SK-N-DZ (cell line): ENCODE data around the gene FAIM2. TPM values are rescaled to one million over a fixed set of nuclear protein-coding genes. Genes with fewer than 3 reads are reported as not detected.

ENCODE experiments used
- DNase-seq: peaks from one replicate; pipeline ENCODE4 v3.0.0-alpha.2; 2015; ENCODE audit warnings: low spot score
- polyA plus RNA-seq, 2 experiments: library from polyadenylated mRNA; depleted of rRNA; stranded (reverse); fragments of >200 nt; gene quantifications; 2 replicates each; pipeline ENCODE4 v1.2.3, GENCODE V29; 2014

The FAIM2 gene
- polyA plus RNA-seq (2014; cell fraction: cytosol; rRNA removed) = 39.4 and 53.6 TPM in 2 replicates
- polyA plus RNA-seq (2014; cell fraction: nucleus; rRNA removed) = 19.5 and 37.3 TPM in 2 replicates

DNA sequence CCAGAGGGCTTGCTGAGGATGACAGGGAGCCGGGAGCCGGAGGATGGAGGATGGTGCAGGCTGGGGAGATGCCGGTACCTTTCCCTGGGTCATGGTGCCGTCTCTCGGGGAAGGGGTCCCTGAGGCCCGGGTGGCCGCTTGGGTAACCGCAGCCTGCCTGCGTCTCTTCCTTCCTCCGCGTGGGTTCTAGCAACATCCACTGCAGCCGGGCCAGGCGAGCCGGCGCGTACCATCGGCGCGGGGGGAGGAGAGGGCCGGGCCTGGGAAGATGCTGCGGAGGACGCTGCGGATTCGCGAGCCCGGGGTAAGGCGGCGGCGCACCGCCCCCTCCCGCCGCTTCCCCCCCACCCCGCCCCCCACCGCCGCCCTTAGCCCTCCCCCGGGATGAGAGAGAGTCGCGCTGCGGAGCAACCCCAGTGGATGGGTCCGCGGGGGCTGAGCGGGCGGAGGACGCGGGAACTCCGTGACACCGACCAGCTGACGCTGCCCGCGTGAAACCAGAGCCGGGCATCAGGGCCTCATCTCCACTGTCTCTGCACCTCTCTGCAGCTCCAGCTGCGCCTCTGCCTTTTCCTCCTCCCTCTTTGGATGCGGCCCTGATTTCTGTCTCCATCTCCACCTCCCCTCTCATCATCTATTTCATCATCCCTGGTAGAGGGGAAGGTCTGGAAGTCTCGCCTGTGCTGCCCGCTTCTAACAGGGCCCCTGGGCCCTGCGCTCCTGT lies at the start of gene FAIM2:
Gene FAIM2 (minus strand): TSS at position 201 of the 724 bp plus-strand sequence. CDS start 108 bp downstream, at position 93.
- peak; percentile 90 for DNase-seq

DNA sequence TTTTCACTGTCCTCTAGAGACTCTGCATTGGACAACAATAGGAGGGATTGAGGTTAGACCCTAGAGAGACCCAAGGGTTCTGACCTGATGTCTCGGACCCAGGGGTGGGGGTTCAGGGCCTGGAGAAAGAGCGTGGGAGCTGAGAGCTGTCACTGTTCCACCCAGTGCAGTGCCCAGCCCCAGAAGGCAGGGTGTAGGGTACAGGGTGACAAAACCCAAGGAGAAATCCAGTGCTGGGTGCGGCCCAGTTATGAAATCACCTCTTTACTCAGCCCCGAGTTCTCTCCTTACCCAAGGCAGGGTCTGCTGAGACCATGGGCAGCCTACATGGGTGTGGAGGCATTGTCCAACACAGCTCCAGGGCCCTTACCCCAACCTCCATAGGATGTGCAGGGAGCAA lies 49.5 kb upstream of the FAIM2 start:
- DNase-seq = no peak

DNA sequence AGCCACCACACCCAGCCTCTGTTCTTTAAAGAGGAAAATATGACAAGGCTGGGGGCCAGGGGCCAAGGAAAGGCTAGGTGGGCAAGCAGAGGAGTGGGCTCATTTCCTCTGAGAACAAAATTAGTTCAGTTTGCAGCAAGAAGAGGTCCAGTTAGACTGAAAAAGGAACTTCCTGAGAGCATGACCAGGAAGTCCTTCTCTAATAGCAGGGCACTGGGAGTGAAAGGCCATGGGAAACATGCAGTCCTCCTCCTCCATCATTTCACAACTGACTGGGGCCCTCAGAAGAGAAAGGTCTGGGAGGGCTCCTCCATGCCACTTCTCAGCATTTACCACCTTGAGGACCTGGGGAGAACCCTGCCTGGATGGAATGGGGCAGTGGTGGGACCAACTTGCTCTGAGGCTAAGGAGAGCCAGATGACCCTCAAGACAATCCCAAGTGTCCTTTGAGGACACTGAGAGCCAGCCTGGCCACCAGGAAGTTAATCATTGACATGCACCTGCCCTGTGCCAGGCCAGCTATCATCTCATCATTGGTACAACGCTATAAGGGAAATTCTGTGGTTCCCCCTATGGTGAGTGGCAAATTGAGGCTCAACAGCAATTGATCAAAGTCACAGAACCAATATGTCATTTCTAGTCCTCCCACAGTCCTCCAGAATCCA lies 48.8 kb upstream of the FAIM2 start:
- no peak for DNase-seq

DNA sequence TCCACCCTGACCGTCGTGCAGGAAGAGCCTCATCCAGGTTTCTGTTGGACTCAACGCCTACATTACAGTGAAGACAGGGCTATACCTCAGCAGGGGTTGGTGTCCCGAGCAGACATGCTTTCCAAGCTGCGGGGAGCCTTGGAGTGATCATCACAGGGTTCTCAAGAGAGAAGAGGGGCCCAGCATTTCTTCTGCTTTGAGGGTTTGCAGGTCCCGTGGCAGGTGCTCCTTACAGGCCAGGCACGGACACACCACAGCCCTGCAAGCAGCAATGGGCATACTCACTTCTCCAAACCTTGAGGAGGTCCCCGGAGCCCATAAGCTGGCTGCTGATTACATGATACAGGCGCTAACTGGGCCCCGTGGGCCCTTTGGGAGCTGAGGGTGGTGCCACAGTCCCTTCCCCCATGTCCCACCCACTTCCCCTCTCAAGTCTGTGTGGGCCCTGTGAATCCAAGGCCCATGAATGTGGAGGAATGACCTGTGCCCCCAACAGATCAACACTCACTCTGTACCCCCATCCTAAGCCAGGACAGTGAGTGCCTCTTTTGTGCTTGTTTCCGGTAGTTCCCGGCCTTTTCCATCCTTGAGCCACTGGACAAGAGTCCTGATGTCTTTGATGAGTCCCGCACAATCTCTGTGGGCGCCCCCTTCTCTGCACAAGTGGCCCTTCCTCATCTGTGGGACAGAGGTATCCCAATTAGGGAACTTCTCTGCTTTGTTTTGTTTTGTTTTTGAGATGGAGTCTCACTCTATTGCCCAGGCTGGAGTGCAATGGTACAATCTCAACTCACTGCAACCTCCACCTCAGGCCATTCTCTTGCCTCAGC lies 47.9 kb upstream of the FAIM2 start:
- DNase-seq = no peak

DNA sequence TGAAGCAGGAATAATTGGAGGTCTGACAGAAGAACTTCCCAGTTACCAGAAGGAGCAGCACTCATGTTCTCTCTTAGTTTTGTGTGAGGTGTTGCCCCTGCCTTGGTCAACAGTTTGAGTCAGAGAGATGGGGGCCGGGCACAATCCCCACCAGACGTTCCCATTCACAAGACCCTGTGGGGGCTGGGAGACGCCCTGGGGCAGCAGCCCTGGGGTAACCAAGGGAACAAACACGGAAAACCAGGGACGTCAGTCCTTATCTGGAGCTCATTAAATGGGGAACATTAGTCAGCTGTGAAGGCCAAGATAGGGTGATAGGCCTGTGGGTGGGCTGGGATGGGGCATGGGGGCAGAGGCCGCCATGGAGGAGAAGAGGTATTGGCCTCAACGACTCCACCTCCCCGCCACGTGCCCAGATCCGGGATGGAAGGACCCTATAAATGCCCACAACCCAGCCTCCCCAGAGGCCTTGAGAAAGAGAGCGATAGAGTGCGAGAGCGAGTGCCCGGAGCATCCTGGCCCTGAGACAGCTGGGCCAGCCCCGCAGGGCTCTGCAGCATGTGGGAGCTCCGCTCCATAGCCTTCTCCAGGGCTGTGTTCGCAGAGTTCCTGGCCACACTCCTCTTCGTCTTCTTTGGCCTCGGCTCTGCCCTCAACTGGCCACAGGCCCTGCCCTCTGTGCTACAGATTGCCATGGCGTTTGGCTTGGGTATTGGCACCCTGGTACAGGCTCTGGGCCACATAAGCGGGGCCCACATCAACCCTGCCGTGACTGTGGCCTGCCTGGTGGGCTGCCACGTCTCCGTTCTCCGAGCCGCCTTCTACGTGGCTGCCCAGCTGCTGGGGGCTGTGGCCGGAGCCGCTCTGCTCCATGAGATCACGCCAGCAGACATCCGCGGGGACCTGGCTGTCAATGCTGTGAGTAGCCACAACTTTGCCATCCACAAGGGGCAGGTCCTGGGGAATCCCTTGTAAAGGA lies 46.9 kb upstream of the FAIM2 start, which contains the start of gene AQP2:
Gene AQP2 (plus strand): TSS at position 465 of the 979 bp plus-strand sequence. CDS start 94 bp downstream, at position 559.
- DNase-seq = no peak

DNA sequence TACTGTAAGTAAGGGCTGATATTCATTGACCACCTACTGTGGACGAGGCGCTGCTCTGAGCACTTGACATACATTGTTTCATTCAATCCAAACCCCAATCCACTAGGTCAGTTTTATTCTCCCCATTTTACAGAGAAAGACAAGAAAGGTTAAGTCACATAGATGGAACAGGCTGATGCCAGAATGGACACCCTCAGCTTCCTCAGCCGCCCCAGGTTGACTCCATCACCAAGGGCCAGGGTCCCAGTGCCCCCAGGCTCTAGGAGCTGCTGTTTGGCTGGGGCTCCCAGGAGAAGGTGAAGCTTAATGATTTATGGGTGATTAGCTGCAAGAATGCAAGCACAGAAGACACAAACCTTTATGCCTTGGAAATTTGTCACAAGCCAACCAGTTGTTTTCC lies 46.2 kb upstream of the FAIM2 start:
- no peak for DNase-seq

DNA sequence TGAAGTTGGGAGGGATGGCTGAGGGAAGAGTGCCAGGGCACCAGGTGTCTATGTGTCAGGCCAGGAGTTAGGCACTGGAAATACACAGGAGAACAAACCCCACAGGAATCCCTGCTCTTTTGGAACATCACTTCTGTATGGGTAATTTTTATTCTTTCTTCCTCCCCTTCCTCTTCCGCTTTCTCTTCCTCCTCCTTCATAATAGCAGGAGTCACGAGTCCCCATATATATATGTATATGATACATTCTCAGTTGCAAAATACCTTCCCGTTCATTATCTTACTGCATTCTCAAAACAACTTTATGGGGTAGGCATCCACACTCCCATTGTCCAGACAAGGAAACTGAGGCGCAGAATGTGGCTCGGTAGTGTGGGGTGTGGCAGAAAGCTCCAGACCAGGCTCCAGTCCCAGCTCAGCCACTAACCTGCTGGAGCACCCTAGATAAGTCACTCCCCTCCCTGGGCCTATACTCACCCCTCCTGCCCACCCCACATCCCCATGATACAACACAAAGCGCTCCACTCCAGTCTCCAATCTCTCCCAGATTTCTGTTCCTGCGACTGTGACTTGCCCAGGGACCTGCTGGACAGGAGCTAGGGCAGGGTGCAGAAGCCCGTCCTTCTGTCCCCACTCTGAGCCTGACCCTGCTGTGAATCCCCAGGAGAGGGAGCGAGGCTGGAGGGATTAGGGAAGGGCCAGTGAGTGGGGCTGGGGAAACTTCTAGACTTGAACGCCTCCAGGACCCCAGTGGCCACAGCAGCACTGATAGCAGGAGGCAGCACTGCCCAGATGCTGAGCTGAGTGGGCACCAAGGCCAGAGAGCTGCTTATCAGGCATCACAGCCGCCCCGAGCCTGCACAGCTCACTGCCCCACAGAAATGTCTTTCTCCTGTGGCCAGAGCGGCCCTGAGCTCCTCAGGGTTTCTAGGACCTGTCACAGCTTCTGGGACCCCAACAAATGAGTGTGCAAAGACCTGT lies 45.5 kb upstream of the FAIM2 start:
- no peak for DNase-seq

DNA sequence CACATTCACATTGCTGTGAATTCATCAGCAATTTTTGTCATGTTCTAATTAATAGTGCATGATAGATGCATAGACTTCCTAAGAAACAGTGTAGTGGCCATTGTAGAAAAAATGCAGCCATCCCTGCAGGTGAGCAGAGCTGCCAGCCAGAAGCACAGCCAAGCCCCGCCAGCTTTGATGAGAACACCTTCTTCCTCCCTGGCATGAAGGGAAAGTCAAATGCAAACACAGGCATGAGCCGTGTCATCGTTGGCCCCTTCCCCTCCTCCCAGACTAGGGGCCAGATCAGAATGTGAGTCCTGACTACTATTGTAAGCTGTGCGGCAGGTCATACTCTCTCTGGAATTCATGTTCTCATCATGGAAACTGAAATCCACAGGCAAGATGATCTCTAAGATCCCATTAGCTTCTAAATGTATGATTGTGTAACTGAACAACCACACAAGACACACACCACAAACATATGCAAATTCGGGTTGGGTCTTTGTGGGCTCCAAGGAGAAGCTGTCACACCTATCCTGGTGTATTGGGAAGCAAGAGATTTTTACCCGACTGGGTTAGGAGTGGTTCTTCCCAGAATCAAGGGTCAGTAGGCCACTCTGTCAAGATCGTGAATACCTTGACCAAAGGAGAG lies 44.0 kb upstream of the FAIM2 start:
- no peak for DNase-seq

DNA sequence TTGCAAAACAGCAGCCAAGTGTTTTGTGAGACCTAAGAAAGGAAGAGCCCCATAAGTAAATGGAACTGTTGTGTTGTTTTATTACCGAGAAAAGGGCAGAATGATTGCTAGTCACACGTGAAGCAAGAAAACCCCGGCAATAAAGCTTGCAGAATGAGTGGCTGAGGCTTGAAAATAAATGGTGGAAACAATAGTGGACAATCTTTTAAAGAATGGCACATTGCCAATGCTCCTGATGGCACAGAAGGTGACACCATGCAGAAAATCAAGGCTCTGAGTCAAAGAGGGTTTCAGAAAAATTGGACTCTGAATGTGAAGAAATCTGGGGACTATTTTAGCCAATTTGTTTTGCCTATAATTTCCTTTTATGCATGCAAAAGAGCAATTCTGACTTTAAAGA lies 42.8 kb upstream of the FAIM2 start:
- no peak for DNase-seq

DNA sequence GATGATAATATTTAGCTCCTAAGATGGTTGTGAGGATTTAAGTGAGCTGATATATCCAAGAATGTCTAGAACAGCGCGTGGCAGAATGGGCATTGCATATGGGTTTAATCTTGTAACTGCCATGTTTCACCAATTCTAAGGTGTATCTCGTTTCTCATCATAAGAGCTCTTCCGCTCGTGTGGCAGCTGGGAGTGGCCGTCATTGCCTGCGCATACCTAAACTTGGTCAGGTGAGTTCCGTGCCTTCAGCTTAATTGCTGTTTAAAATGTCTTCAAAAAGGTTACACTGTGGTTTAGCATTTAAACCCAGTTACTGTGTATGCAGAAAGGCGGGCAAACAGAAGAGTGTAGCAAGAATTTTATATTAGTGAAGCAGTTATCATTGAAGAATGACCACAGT lies 42.4 kb upstream of the FAIM2 start:
- DNase-seq = no peak

DNA sequence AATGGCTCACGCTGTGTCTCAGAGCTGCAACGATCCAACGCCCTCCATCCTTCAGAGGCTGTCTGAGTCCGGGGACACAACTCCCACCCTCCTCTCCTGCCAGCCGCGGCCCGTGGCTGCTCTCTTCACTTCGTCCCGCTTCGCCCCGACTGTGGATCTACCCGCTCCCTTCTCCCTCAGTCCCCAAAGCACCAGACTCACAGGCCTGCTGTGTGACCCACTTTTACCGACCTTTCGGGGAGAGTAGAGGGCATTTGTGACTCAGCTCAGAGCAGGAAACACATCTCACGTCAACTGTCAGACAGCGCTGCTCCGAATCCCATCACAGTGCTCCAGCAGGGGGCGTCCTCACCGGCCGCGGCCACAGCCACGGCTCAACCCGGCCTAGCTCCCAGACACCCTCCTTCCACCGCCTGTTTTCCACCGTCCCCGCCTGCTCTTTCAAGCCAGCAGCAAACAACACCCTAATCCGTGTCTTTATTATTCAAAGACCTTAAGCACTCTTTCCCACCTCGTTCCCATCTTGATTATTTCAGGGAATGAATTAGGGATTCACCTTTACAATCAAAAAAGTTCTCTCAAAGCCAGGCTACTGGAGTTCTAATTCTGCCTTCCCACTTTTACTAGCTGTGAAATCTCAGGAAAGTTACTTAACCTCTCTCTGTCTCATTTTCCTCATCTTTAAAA lies 41.8 kb upstream of the FAIM2 start:
- peak; percentile 75 for DNase-seq

DNA sequence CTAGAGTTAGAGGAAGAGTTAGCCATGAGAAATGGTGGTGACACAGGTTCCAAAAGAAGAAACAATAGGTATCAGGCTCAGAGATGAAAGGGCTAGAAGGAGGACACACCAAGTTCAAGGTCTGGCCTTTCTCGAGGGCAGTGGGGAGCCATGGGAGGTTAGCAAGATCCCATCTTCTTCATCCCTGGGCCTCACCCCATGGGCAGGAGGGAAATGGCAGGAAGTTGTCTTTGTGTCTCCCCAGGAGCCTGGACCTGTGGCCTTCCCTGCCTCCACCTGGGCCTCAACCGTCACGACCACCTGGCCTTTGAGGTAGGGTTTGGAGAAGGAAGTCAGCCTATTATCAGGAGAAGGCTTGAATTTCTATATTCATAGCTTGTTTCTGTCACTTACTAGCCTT lies 41.0 kb upstream of the FAIM2 start:
- no peak for DNase-seq

DNA sequence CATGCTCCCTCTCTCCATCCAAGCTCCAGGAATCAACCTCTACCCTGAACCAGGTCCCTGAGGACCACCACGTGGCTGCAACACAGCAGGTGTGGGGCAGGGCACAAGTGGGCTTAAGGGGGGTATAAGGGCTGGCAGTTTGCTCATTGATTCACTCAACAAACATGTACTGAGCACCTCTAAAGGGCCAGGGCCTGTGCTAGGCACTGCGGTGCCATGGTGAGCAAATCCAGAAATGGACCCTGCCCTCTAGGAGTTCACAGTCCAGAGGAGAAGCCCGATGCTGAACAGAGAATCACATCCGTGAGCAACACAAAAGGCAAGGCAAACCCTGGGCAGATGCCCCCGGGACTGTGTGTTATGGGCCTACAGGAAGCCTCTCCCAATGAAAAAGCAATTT lies 40.3 kb upstream of the FAIM2 start:
- DNase-seq = no peak

DNA sequence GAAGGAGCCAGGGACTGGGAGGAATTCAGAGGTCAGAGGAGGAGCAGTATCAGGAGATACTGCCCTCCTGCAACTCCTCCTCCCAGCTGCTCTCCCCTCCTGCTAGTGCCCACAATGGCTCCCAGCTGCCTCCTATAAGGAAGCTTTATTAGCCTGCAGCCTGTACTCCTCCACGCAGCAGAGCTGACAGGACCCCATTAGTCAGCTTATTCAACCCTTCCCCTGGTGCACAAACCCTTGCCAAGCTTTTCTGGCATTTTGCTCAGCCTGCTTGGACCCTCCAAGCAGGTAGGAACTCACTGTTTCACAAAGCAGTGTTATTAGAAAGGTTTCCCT lies 39.9 kb upstream of the FAIM2 start:
- no peak for DNase-seq

DNA sequence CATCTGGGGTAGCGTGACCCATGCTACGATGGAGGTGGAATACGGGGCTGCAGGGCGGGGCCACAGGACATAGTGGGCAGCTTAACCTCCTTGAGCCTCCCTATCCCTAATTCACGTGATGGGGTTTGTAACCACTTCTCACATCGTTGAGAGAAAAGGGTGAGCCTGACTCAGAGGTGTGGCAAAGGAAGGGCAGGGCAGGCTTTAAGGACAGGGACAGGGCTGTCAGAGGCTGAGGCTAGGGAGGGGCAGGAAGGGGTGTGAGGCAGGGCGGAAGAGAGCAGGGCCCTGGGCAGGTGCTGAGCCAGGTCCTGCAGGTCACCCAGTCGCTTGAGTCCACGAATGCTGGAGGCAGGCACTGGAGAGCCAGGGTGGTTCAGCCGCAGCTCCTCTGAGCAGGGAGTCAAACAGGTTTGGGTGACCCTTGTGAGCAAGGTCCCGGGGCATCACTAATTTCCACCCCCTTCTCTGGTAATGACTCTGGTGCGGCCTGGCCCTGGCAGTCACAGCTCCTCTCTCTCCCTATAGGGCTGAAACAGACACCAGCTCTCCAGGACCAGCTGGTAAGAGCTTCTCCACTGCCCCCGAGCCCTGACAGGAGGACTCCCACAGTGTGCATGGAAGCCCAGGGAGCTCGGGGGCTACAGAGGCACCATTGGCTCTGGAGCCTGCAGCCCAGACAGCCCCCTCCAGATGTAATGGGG lies 39.4 kb upstream of the FAIM2 start:
- no peak for DNase-seq

DNA sequence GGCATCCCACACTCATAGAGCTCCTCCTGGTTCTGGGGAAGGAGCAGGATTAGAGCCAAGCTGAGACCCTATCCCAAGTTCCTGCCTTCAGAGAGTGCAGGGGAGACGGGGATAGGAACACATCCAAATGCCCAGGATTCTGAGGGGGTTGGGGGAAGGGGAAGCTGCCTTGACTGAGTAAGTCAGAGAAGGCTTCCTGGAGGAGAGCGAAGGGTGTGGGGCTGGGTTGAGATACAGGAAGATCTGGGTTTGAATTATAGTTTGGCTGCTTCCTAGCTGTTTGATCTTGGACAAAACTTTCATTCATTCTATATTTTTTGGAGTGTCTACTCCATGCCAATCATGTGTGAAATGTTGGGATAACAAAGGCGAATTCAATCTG lies 38.8 kb upstream of the FAIM2 start:
- no peak for DNase-seq

DNA sequence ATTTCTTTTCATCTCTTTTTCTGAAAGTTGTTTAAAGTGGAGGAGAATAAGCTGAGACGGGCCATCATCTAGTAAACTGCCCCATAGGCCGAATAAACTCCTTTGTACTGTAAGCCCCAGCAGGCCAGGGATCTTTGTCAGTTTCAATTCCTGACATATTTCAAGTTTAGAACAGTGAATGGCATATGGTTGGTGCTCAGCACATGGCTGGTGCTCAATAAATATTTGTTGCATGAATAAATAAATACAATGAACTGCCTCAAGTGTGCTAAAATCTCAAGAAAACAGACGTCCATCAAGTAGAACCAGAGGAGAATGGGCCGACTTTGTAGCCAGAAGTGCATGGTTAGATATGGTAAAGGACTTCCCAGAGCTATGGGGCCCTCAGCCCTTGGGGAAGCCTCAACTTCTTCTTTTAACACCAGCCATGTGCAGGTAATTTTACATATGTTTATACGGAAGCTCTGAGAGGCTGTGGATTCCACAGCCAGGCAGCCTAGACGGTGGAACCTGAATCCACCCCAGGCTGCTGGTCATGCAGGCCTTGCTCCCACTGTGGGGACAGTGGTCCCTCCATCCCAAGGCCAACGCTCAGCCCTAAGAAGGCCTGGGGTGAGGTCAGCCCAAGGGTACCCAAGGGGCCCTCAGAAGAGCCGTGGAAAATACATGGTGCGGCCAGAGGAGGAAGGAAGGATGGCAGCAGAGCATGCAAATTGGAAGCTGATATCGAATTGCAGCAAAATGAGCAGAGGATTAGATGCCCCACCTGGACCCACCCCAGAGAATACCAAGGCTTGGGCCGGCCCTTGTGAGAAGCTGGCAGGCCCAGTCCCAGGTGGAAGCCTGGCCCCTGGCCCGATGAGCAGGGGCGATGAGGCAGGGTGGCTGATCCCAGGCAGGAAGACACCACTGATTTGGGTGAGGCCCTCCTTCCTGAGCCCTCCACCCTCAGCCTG lies 38.1 kb upstream of the FAIM2 start:
- no peak for DNase-seq
